Activated CD4-positive, alpha-beta T cell treated with anti-CD3 and anti-CD28 coated beads, Interleukin-2, amount 10 ng/mL, durations not matched to agents 24 days and 14 days (primary cell): Measurements from ENCODE around the gene SMPD2. TPM values are rescaled to one million over a fixed set of nuclear protein-coding genes. Genes with fewer than 3 reads are reported as not detected.

Experiments
- DNase-seq: peaks from one replicate; pipeline ENCODE4 v3.0.0; 2022
- H3K27ac Mint-ChIP-seq: one replicate; pipeline ENCODE4 v1.8.0; 2022; ENCODE audit warnings: mild to moderate bottlenecking, mixed read lengths
- H3K27me3 Mint-ChIP-seq: one replicate; pipeline ENCODE4 v1.8.0; 2022; ENCODE audit warnings: mixed read lengths
- H3K36me3 Mint-ChIP-seq: one replicate; pipeline ENCODE4 v1.8.0; 2022; ENCODE audit warnings: low read depth, mild to moderate bottlenecking, mixed read lengths
- H3K4me1 Mint-ChIP-seq: one replicate; pipeline ENCODE4 v1.8.0; 2021; ENCODE audit warnings: mixed read lengths
- H3K4me3 Mint-ChIP-seq: one replicate; pipeline ENCODE4 v1.8.0; 2022; ENCODE audit warnings: mild to moderate bottlenecking, moderate library complexity, mixed read lengths
- H3K9me3 Mint-ChIP-seq: one replicate; pipeline ENCODE4 v1.8.0; 2021; ENCODE audit warnings: mixed read lengths
- intact Hi-C: fragments of 100-400 bp; cut with micrococcal nuclease; formaldehyde crosslinking; loops from one replicate; pipeline ENCODE4 v1.15.1; 2023
- total RNA-seq: library from RNA; stranded (reverse); gene quantifications from 2 replicates; pipeline ENCODE4 v1.2.3, GENCODE V29; 2022

The SMPD2 gene
- total RNA-seq, 1 donor from 2014 or later: 20.5 TPM

DNA sequence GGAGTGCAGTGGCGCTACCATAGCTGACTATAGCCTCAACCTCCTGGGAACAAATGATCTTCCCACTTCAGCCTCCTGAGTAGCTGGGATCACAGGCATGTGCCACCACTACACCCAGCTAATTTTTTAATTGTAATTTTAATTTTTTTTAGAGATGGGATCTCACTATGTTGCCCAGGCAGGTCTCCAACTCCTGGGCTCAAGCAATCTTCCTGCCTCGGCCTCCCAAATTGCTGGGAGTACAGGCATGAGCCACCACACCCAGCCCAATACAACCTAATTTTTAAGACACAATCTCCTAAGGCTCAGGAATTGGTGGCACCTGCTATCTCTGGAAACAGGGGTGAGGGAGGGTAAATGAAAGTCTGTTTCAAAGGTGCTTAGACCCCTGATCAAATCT, 36.7 kb downstream of the SMPD2 start:
- Mint-ChIP-seq H3K4me3 (peak overlapping the region; percentile 97), H3K27ac (peak overlapping the region; percentile 88)

DNA sequence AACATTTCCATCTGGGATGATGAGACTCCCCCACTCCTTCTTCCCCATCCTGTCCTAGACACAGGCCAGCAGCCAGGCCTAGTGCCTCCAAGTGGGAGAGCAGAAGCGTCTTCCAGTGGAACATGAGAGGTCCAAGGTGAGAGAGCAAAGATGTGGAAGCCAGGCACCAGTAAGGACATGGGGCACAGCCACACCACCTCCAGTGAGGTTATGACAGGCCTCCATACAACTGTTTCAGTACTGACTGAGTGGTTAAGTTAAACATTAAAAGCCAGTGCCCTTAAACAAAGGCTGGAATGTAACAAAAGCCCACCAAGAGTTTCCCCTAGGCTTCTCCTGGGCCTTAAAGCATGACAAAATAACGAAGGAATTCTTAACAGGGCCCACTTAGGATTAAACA, 37.2 kb downstream of the SMPD2 start:
- no peaks in the 10 kb centered on the region for H3K9me3 Mint-ChIP-seq

More for the DNA sequence above, 36.7 kb downstream of the SMPD2 start:
- no peaks in the 10 kb centered on the region for H3K9me3 Mint-ChIP-seq
- no peak for DNase-seq
- no peaks in the 10 kb centered on the region for H3K27me3 Mint-ChIP-seq
- peaks cover 71% of the 10 kb centered on the region for H3K4me1 Mint-ChIP-seq
- intact Hi-C loops: loop anchor here (5.0 kb wide), 1 partner anchor 40 kb away; no protein-coding TSS in a partner anchor
- H3K36me3 Mint-ChIP-seq: peaks cover 84% of the 10 kb centered on the region

DNA sequence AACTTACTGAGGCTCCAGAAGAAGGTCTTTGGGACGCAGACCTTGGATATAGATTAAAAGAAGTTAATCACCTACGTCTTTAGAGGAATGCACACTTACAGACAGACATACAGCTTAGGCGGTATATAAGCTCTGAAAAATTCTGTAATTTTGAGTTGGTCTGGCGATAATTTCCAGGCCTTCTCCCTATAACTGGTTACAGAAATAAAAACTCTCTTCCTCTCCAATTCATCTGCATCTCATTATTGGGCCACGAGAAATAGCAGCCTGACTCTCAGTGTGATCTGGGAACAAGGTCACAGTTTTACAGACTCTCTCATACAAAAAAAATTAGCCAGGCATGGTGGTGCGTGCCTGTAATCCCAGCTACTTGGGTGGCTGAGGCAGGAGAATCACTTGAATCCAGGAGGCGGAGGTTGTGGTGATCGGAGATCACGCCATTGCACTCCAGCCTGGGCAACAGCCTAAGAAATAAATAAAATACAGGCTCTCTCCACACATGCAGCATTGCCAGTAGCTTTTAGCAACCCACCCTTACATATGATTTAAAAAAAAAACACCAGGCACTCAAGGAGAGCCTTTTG, 37.8 kb downstream of the SMPD2 start:
- no peak for DNase-seq
- Mint-ChIP-seq H3K9me3 (no peaks in the 10 kb centered on the region), H3K4me3 (peak overlapping the region; percentile 97), H3K4me1 (peaks cover 60% of the 10 kb centered on the region), H3K36me3 (peaks cover 75% of the 10 kb centered on the region), H3K27ac (peak overlapping the region; percentile 65), H3K27me3 (no peaks in the 10 kb centered on the region)
- intact Hi-C loops: loop anchor here (5.0 kb wide), 1 partner anchor 39 kb away; no protein-coding TSS in a partner anchor

More for the DNA sequence above, 37.2 kb downstream of the SMPD2 start:
- H3K36me3 Mint-ChIP-seq: peaks cover 81% of the 10 kb centered on the region
- peak overlapping the region; percentile 97 for H3K4me3 Mint-ChIP-seq
- H3K4me1 Mint-ChIP-seq: peaks cover 66% of the 10 kb centered on the region
- H3K27me3 Mint-ChIP-seq: no peaks in the 10 kb centered on the region
- peak overlapping the region; percentile 88 for H3K27ac Mint-ChIP-seq
- intact Hi-C loops: loop anchor here (5.0 kb wide), 1 partner anchor 40 kb away; no protein-coding TSS in a partner anchor
- peak; percentile 61 for DNase-seq

DNA sequence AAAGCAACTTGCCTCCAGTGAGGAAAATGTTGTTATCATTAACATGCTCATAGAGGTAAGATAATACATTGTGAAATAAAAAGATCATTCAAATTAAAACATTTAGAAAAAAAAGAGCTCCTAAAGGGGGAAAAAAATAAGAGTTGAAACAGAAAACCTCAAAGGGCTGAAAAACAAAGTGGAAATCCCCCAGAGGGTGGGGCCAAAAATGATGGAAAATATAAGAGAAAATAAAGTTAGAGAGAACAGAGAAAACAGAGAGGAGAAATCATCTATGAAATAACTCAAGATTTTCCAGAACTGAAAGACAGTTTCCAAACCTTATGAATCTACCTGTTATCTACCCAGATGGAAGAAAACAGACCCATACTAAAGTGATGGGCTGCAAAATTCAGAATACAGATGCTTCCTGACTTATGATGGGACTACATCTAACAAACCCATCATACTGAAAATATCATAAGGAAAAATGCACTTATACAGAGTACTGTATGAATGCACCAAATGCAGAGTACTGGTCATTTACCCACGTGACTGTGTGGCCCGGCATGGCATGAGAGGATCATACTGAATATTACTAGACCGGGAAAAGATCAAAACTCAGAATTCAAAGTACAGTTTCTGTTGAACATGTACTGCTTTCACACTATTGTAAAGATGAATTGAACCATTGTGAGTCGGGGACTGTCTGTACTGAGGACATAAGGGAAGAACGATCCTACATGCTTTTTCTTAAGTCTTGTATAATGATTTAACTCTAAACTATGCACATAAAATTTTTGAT, 38.5 kb downstream of the SMPD2 start:
- Mint-ChIP-seq H3K36me3 (peaks cover 68% of the 10 kb centered on the region), H3K27me3 (no peaks in the 10 kb centered on the region), H3K4me1 (peaks cover 59% of the 10 kb centered on the region), H3K9me3 (no peaks in the 10 kb centered on the region), H3K4me3 (peak overlapping the region; percentile 97), H3K27ac (peak overlapping the region; percentile 65)
- DNase-seq: peak; percentile 78
- intact Hi-C loops: loop anchor here (1.0 to 5.0 kb wide), 2 partner anchors 21 to 38 kb away; no protein-coding TSS in a partner anchor

DNA sequence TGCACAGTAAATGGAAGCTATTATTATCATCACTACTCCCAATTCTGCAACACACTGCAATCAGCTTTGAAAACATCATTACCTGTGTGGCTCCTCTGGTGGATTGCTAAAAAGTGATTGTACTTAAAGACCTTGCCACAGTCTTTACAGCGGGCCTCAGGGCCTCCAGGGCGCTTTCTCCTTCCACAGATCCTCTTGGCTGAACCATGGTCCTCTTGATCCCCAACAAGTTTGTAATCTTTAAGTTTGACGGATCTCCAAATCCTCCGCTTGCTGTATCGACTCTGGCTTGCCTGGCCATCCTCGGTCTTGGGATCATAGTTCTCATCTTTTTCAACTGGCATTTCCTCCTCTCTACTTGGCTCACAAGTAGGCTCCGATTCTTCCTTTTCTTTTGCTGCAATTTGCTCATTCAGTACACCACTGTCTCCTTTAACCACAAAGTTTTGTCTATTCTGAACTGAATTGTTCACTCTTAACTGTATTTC, 40.5 kb downstream of the SMPD2 start:
- peaks cover 51% of the 10 kb centered on the region for H3K4me1 Mint-ChIP-seq
- peaks cover 54% of the 10 kb centered on the region for H3K36me3 Mint-ChIP-seq
- H3K4me3 Mint-ChIP-seq: peak overlapping the region; percentile 97

DNA sequence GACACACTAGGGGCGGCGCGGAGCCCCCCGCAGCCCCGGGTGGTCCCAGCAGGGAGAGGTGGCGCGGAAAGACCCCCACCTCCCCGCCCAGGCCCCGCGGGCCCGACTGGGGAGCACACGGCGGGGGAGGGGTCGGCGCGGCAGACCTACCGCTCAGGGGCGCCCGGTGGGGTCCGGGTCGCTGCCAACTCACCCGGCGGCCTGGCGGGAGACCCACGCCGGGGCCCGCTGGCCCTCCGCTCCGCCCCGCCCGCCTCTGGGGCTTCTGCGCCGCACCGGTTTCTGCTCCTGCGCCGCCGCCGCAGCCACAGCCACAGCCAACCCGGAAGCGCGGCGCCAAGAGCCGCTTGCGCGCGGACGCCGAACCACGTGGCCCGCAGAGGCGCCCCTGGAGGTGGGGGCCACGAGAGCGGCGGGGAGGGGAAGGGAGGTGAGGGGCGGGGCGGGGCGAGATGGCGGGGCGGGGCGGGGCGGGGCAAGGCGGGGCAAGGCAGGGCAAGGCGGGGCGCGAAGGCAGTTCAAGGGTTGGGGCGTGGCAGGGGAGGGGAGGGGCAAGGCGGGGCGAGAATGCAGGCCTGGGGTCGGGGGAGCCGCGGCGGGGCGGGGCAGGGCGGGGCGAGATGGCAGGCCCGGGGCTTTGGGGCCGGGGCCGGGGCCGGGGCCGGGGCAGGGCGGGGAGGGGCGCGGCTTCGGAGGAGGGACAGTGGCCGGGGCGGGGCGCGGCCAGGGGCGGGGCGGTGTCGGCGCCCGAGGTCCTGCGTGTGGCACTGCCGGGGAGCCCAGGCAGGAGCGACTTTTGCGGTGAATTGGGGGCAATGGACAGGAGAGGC, 42.6 kb downstream of the SMPD2 start, which contains the start of gene ZBTB24:
TSS of gene ZBTB24 (minus strand) at position 315 of the 830 bp plus-strand sequence. CDS start 1,193 bp downstream, outside the sequence.
- H3K27ac Mint-ChIP-seq: peak within 1 kb of the TSS; percentile 93

More for the DNA sequence above, 40.5 kb downstream of the SMPD2 start:
- DNase-seq: peak; percentile 61
- Mint-ChIP-seq H3K27ac (peak overlapping the region; percentile 34), H3K27me3 (no peaks in the 10 kb centered on the region), H3K9me3 (no peaks in the 10 kb centered on the region)
- intact Hi-C loops: loop anchor here (10.0 kb wide), 3 partner anchors 704 to 1334 kb away; partner anchors contain the start of genes CDC40 and CDK19

DNA sequence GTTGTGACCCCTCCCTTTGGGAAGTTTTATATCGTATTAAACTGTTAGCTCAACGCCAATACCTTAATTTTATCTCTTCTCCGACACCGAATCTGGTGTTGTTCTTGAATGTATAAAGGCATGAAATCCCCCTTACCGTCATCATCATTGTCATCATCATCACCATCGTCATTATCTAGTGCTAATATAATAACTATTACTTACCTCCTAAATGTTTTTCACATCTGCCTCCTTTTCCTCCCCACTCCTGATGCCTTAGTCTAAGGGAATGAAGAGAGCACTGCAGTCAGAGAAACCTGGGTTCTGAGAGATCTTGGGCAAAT, 43.2 kb downstream of the SMPD2 start:
- Mint-ChIP-seq H3K4me3 (peak overlapping the region; percentile 68), H3K36me3 (peaks cover 32% of the 10 kb centered on the region), H3K27ac (peak overlapping the region; percentile 17), H3K27me3 (peaks cover 3% of the 10 kb centered on the region), H3K9me3 (no peaks in the 10 kb centered on the region), H3K4me1 (peaks cover 35% of the 10 kb centered on the region)
- intact Hi-C loops: loop anchor here (1.0 to 10.0 kb wide), 8 partner anchors 28 to 1331 kb away; partner anchors contain the start of genes AK9, CD164, CDC40 and CDK19
- DNase-seq: peak; percentile 57

More for the DNA sequence above, 42.6 kb downstream of the SMPD2 start, which contains the start of gene ZBTB24:
- Mint-ChIP-seq H3K9me3 (no peaks in the 10 kb centered on the region), H3K36me3 (peaks cover 37% of the 10 kb centered on the region), H3K4me1 (peaks cover 41% of the 10 kb centered on the region), H3K27me3 (peaks cover 3% of the 10 kb centered on the region), H3K4me3 (peak within 1 kb of the TSS; percentile 97)
- DNase-seq: peak; percentile 97
- intact Hi-C loops: loop anchor here (1.0 to 10.0 kb wide), 8 partner anchors 28 to 1332 kb away; partner anchors contain the start of genes AK9, CD164, CDC40 and CDK19

DNA sequence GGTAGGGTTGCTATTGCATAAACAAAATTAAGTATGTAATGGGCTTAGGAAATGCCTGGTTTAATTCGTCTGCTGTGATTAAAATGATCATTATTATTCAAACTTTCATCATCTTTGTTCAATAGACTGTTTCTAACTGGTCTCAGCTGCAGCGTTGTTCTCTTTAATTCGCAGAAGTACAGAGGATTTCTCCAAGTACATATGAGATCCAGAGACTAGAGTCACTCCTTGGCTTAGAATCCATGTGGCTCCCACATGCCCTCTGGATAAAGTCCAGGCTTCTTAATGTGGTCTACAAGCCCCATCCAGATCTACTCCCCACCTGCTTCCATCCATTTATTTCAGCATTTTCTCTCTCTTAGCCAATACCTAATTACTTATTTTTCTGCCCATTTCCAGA, 43.6 kb downstream of the SMPD2 start:
- Mint-ChIP-seq H3K9me3 (no peaks in the 10 kb centered on the region), H3K36me3 (peaks cover 28% of the 10 kb centered on the region), H3K27me3 (peaks cover 3% of the 10 kb centered on the region), H3K27ac (no peak overlapping the region), H3K4me1 (peaks cover 31% of the 10 kb centered on the region), H3K4me3 (peak overlapping the region; percentile 68)
- intact Hi-C loops: loop anchor here (10.0 kb wide), 3 partner anchors 701 to 1331 kb away; partner anchors contain the start of genes CDC40 and CDK19
- DNase-seq: no peak

DNA sequence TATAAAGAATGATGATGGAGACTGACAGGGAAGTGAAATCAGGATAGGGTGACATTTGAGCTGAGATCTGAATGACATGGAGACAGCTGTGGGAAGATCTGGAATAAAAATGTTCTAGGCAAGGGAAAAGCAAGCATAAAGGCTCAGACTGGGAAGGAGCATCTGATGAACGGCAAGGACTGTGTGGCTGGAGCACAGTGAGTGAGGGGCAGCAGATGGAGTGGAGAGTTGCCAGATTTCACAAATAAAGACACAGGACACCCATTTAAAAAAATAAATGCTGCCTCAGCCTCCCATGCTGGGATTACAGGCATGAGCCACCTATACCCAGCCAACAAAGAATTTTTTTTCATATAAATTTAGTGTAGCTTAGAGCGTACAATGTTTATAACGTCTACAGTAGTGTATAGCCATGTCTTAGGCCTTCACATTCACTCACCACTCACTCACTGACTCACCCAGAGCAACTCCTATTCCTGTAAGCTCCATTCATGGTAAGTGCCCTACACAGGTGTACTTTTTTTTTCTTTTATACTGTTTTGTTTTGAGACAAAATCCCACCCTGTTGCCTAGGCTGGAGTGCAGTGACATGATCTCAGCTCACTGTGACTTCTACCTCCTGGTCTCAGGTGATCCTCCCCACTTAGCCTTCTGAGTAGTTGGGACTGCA, 44.9 kb downstream of the SMPD2 start:
- Mint-ChIP-seq H3K9me3 (no peaks in the 10 kb centered on the region), H3K27me3 (peaks cover 3% of the 10 kb centered on the region), H3K4me1 (peaks cover 26% of the 10 kb centered on the region), H3K36me3 (peaks cover 19% of the 10 kb centered on the region), H3K4me3 (no peak overlapping the region), H3K27ac (no peak overlapping the region)
- intact Hi-C loops: loop anchor here (10.0 kb wide), 3 partner anchors 699 to 1329 kb away; partner anchors contain the start of genes CDC40 and CDK19
- DNase-seq: no peak

DNA sequence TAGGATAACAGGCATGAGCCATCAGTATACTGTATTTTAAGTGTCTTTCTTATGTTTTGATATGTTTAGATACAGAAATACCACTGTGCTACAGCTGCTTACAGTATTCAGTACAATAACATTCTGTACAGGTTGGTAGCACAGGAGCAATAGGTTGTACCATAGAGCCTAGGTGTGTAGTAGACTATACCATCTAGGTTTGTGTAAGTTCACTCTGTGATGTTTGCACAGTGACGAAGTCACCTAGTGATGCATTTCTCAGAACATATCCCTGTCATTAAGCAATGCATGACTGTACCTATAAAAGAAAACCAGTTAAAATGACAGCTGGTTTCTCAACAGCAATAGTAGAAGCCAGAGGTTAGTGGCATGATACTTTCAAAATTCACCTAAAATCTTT, 45.5 kb downstream of the SMPD2 start:
- H3K4me3 Mint-ChIP-seq: no peak overlapping the region
- intact Hi-C loops: loop anchor here (10.0 kb wide), 3 partner anchors 699 to 1329 kb away; partner anchors contain the start of genes CDC40 and CDK19
- H3K27me3 Mint-ChIP-seq: peaks cover 3% of the 10 kb centered on the region
- DNase-seq: no peak
- H3K9me3 Mint-ChIP-seq: no peaks in the 10 kb centered on the region
- H3K36me3 Mint-ChIP-seq: peaks cover 13% of the 10 kb centered on the region
- H3K27ac Mint-ChIP-seq: no peak overlapping the region
- peaks cover 28% of the 10 kb centered on the region for H3K4me1 Mint-ChIP-seq

DNA sequence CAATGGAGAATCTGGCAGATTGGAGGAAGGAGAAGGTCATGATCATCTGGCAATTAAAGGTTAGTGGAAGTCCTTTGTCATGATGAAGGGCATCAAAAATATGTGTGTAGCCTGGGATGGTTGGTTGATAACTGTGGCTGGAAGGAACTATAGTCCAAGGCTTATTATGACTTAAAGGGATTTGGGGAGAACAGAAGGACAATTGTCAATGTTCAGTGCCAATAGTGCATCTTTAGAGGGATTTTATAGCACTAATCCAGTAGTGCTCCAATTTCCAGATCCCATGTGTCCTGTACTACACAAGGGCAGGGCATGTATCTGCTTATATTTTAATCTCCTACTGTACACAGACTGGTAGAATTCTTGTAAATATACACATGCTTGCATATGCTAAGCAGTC, 47.5 kb downstream of the SMPD2 start:
- intact Hi-C loops: loop anchor here (10.0 kb wide), 3 partner anchors 697 to 1327 kb away; partner anchors contain the start of genes CDC40 and CDK19
- Mint-ChIP-seq H3K36me3 (no peaks in the 10 kb centered on the region), H3K9me3 (no peaks in the 10 kb centered on the region), H3K27me3 (peaks cover 3% of the 10 kb centered on the region), H3K4me3 (no peak overlapping the region), H3K27ac (no peak overlapping the region), H3K4me1 (peaks cover 30% of the 10 kb centered on the region)
- no peak for DNase-seq

DNA sequence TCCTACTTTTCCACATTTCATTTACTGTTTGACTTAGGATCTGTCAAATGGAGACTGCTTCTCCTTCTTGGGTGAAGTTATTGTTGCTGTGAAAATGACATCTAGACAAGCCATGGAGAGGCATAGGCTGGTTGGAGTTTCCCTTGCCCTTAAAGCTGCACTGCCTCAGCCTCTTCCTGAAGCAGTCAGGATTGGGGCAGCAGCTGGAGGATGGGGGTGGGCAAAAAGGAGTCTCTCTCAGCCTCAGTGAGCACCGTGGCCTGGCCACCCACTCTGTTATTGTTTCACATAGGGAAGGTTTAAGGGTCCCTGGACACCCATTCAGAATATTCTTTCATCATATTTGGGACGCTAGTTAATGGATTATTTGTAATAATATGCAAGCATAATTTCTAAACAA, 50.2 kb downstream of the SMPD2 start:
- Mint-ChIP-seq H3K4me1 (peaks cover 27% of the 10 kb centered on the region), H3K27ac (peak overlapping the region; percentile 86), H3K4me3 (peak overlapping the region; percentile 51), H3K9me3 (no peaks in the 10 kb centered on the region), H3K36me3 (no peaks in the 10 kb centered on the region), H3K27me3 (peaks cover 3% of the 10 kb centered on the region)
- peak; percentile 62 for DNase-seq
- intact Hi-C loops: no loop called here
